GM18867 (cell line): ENCODE data around the gene FAM234A.
"Not testable (repeated sequence)": the region's sequence is repeated elsewhere in the genome, so short reads cannot be mapped to it uniquely, and the experiment has no call there.

ENCODE experiments used
- ATAC-seq: cut with Tn5 transposase; IDR thresholded peaks from one replicate; pipeline ENCODE4 v1.9.1; 2021; ENCODE audit warnings: mild to moderate bottlenecking, moderate library complexity; ENCODE audit not compliant: unreplicated experiment

Gene FAM234A

DNA sequence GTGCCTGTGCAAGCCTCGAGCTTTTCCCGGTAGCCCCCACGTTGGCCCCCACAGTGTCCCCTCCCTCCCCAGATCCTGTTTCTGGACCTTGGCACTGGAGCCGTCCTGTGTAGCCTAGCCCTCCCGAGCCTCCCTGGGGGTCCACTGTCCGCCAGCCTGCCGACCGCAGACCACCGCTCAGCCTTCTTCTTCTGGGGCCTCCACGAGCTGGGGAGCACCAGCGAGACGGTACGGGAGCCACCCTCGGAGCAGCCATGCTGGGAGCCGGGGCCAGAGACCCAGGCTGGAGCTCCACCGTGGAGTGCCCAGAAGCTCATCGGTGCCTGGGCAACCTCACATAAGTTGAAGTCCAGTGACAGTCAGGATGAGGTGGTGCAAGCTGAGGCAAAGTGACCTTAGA, 29.3 kb downstream of the FAM234A start:
- no peak for ATAC-seq

DNA sequence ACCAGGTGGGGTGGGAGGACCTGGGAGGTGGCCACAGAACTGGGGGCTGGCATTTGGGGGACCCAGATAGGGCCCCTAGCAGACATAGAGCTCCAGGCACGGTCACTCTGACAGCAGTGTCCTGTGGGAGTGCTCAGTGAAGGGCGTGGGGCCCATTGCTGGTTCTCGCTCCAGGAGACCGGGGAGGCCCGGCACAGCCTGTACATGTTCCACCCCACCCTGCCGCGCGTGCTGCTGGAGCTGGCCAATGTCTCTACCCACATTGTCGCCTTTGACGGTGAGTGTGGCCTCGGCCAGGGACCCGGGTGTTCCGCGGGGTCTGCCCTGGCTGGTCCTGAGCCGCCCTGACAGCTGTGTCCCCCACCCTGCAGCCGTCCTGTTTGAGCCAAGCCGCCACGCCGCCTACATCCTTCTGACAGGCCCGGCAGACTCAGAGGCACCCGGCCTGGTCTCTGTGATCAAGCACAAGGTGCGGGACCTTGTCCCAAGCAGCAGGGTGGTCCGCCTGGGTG, 29.9 kb downstream of the FAM234A start:
- no peak for ATAC-seq

DNA sequence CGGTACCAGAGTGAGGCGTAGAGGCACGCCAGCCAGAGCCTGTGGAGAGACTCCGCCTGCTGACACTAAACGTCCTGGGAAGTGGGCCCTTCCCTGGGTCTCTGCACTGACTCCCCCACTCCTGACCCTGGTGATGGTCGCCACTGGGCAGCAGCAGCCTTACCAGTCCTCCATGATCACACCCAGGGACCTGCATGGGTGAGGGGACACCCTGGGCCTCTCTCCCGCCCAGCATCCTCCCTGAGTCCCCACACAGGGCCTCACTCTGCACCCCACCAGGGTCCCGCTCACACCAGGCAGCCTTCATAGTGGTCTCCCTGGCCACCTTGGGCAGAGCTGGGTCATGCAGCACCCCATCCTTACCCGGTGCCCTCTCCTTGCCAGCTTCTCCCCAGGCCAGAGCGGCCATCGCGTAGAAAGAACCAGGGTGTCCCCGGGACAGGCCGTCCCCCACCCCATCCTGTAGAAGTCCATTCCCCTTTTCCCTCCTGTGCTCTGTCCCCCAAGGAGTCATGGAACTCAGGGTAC, 30.4 kb downstream of the FAM234A start:
- ATAC-seq: no peak

DNA sequence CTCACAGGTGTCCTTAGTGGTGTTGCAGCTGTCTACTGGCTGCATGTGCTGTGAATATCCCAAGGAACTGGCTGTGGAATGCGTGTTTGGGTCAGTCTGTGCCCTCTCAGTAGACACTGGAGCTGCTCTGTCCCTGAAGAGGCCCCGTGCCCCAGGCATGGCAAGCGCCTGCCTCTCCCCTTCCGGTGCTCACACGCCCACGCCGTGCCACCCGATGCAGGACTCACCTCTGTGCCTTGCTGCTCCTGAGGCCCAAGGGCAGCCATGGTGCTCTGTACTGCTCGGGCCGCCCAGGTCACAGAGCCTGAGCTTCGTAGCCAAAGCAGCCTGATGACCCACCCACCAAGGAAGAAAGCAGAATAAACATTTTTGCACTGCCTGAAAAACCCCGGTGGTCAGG, 31.1 kb downstream of the FAM234A start:
- ATAC-seq: no peak

DNA sequence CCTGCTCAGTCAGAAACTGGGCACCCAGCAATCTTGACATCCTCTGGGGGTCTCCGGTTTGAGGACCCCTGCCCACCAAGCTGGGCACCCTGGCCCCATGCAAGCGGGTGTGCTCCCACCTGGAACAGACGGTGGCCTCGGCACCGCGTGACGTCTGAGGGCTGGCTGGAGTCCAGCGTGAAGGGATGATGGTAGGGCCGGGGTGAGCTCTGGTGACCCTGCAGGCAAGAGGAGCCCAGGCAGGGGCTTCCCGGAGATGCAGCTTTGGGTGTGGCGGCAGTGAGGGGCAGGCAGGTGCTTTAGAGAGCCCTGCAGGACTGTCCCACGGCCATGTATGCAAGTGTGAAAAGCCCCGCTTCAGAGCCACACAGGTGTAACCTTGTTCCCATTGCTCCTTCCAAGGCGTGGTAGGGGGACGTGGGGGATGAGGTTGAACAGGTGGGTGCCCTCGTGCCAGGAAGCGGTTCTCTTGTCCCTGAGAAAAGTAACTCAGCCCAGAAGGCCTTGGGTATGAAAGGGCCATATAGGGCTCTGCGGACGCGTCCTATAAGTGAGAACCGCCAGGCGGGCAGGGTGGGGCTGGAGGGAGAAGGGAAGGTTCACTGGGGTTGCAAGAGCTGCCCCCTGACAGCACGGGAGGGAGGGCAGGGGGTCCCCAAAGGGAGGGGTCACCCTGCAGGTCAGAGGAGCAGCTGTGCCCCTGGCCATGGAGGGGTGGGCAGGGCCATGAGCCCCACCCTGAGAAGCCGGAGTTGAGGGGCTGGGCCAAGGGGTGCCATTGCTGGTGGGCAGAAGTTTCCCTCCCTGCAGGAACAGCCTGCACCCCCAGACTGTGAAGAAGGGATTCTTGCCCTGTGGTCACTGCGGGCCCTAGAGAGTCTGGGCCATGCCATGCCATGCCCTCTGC, 31.9 kb downstream of the FAM234A start:
- no peak for ATAC-seq

DNA sequence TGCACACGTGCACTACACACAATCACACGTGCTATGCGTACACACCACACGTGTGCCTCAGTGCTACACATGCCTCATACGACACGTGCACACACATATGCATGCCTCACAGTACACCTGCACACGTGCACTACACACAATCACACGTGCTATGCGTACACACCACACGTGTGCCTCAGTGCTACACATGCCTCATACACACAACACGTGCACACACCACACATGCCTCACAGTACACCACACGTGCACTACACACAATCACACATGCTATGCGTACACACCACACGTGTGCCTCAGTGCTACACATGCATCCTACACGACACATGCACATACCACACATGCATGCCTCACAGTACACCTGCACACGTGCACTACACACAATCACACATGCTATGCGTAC, 32.9 kb downstream of the FAM234A start:
- ATAC-seq: not testable (repeated sequence)

DNA sequence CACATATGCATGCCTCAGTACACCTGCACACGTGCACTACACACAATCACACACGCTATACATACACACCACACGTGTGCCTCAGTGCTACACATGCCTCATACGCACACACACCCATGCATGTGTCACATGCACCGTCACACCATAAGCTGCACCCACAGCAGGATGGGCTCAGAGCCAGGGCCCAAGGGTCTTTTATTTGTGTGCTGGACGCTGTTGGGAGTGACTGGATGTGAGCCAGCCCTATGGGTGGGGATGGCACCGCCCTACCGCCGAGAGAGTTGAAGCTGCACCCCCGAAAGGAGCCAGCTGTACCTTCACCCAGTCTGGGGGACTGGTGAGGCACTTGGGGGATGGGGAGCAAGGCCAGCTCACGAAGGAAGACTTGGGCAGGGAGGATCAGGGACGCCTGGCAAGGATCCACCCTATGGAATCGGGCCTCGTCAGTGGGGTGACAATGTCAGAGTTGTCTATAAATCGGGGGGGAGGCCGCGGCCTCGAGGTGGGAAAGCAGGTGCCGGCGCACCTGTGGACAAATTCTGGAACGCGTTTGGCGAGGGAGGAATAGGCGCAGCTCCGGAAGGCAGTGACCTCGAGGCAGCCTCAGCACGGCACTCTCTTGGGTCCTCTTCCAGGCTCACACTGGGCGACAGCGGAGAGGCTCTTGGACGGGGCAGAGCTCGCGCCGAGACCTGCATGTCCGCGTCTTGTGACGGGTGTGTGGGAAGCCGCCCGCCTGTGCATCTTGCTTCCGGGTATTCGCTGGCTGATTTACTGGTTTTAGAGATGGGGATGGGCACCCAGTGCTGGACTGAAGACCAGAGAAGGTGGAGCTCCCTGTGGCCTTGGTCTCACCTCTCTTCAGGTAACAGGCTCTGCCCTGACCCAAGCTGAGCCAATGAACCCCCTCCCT, 33.8 kb downstream of the FAM234A start:
- no peak for ATAC-seq

DNA sequence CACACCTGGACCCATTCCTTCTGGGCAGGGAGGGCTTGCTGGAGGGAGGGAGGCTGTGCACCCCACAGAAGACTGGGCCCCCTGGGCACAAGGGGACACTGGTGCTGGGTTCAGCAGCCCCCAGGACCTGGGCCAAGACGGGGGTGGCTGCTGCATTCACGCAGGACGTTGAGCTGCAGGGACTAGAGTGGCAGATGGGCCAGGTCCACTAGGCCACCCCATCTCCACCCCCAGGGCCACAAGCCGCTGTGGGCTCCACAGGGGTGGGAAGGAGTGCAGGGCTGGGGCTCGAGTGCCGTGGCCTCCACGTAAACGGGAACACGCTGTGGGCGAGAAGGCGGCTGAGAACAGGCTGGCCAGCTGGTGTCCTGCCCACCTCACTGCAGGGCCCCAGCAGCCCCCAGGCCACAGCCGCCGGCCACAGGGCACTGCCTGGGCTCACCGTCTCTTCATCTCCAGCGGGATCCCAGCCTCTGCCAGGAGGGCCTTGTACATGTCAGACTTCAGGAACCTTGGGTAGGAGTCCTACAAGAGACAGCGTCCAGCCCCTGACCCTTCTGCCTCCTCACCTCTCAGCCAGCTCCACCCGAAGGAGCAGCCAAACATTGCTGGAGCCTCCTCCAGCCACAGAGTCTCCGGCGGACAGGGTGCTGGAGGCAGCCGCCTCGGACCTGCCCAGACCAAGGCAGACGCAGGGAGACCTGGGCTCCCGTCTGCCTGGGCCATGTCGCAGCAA, 34.6 kb downstream of the FAM234A start:
- no peak for ATAC-seq

DNA sequence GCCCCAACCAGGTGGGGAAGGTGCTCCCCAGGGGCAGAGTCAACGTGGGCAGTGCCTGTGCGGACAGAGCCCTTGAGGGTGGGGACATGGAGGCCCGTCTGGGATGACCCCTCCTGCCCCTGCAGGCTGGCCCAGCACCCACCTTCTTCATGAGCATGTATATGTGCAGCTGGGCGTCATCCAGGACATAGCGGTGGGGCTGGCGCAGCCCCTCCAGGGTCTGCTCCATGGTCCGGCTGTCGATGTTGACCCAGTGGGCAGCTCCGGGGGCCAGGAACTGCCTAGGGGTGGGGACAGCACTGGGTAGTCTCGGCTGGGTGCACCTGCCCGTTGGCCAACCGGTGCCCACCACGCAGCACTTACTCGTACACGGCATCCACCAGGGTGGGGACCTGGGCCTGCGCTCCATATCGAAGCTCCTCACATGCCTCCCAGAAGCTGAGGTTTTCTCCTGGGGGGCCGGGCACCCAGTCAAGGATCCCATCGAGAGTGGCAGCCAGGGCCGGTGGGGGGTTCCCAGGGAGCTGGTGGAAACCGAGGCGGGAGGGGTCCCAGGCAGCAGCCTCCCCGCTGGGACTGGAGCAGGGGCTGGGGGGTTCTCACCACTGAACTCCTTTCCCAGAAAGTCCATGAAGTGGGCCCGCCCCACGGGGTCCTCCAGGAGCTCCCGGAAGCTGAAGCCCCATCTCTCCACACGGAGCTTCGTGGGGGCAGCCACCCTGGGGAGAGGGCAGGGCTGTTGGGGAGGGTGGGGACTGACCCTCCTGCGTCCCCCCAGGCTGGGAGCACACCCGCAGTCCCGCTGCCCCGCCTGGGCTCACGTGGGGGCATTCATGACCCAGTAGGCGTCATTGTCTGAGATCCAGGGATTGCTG, 36.0 kb downstream of the FAM234A start:
- ATAC-seq: no peak

DNA sequence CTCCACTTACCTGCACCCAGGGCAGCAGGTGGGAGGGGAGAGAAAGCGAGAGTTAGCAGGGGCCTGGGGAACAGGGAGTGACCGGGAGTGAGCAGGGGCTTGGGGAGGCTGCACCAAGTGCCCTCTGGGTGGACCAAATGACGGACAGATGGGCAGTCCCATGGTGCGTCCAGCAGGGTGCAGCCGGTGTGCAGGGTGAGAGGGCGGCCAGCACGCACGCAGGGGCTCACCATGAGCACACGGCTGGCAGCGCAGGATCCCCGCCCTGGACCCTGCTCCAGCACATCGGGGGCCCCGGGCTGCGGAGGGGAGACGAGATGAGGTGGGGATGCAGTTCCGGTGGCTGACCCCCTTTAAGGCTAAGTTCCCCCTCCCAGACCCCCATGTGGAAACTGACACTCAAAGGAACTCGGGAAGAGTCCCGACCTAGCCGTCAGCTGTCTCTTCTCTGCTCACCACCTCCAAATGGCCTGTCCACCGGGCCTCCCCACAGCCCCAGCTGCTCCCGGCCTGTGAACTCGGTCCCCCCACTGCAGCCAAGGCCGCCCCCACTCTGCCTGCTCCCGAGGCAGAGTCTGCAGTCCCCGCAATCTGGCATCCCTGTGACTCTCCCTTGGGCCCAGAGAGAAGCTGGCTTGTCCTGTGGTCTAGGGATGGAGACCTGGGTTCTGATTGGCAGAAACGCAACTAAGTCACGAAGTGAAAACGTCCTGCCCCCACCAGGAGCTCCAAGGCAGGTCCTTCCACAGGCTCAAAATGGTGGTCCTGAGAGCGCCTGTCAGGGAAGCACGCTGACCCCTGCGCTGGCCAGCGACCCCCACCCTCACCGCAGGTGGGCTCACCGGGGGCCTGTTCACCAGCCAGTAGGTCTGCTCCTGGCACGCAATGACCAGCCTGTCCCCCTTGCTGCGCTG, 38.3 kb downstream of the FAM234A start:
- no peak for ATAC-seq

DNA sequence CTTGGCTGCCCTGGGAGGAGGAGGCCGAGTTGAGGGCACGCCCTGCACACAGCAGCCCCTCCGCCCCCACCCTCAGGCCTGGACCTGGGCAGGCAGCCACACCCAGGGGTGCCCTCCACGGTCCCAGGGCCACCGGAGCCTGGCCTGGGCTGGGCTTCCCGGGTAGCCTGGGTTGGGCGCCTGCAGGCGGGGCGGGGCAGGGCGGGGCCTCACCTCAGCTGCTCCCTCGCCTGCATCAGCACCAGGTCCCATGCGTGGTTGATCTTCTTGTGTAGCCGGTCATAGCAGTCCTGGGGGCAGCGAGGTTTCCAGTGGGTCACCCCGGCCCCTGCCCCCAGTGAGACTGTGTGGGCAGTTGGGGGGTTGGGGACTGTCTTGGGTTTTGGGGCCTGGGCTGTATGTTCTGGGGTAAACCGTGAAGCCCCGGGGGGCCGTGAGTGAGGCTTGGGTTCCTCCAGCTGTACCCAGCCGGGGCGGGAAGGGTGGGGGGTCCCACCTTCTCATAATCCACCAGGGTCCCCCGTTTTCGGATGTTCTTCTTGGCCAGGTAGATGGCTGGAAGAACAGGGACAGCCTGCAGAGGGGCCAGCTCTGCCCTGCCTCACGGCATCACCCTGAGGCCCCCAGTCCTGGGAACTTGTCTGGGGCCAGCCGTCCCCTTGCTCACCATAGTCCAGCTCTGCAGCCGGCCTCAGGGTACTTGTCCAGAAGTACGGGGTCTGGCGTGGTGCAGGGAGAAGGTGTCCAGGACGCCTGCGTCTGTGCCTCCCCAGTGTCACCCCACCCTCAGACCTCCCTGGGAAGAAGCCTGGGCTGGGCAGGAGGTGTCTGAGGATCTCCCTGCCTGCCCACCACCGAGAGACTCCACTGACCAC, 39.2 kb downstream of the FAM234A start:
- no peak for ATAC-seq

DNA sequence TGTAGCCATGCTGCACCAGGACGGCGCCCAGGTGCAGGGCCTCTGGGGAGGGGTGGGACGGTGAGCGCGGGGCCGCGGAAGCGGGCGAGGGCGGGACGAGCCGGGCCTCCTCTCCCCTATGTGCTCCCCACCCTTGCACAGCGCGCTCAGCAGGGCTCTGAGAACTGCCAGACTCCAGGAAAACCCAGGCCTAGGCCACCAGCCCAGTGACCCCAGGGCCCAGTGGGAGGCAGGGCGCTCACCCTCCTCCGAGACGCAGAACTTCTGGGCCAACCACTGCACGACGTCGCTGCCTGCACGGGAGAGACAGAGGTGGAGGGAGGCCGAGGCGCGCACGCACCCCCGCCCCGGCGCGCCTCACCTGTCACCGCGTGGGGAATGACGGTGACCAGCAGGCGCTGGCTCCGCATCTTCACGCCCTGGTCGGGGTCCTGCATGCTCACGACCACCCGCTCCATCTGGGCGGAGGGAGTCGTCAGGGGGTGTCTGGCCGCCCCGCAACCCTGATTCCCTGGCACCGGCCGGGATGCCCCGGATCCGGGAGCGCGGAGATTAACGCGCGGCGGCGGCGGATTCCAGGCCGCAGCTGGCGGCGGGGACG, 40.5 kb downstream of the FAM234A start:
- ATAC-seq: no peak

DNA sequence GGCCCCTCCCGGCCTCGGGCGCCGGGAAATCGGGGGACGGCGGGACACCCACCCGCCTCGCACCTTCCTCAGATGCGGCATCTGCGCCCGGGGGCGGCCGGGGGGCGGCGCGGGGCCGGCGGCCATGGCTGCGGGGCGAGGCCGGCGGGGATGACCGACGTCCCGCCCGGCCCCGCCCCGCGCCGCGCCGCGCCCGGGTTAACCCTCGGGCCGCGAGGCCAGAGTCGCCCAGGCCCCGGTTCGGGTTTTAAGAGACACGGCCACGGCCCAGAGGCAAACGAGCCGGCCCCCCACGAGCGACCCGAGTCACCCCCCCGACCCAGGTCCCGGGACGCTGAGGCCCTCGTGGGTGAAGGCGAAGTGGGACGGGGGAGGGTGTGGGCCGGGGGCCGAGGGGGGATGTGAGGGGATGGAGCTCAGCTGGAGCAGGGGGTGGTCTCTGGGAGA, 41.2 kb downstream of the FAM234A start, which contains the start of gene RGS11:
Gene RGS11 (minus strand): TSS at position 159 of the 447 bp plus-strand sequence. CDS start 33 bp downstream, at position 126.
- ATAC-seq: no peak

DNA sequence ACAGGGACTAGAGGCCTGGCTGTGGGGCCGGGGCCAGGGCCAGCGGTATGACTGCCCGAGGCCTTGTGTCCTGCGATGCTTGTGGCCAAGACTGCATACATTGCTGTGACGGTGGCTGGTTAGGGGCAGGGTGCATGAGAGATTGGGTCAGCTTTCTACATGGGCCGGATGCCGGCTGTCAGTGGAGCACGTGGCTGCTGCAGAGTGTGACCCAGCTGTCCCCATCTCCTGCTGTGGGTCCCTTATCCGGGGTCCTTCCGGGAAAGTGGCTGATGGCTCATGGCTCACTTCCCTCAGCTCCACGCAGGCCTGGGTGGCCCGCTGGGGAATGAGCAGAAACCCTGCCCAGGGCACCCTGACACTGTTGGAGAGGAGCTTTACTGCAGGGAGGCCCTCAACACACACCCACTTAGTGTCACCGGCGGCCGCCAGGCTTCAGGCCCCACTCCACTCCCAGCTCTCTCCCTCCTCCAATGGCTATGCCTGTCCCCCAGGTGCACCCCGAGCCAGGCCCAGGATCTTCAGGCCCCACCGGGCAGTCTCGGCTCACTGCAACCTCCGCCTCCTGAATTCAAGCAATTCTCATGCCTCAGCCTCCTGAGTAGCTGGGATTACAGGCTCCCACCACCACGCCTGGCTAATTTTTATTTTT, 41.9 kb downstream of the FAM234A start:
- no peak for ATAC-seq

DNA sequence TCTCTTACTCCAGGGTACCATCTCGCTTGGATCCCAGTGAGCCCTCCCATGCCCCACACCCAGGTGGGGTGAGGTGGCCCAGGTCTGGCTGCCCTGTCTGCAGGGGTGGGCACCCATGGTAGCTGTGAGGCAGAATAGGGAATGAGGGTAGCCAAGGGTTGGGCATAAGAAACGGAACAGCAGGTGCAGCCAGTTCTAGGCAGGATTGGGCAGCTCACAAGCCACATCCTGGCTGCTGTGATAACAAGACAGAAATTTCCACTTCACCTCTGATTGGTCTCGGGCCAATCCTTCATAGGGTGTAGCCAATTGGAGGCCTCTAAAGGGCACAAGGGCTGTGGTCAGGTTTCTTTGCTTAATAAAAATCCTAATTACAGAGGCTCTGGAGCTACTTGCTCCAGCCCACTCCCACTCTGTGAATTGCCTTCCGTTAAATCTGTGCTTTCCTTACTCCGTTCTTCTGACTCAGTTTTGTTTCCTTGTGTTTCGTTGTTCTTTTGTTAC, 44.3 kb downstream of the FAM234A start:
- no peak for ATAC-seq

DNA sequence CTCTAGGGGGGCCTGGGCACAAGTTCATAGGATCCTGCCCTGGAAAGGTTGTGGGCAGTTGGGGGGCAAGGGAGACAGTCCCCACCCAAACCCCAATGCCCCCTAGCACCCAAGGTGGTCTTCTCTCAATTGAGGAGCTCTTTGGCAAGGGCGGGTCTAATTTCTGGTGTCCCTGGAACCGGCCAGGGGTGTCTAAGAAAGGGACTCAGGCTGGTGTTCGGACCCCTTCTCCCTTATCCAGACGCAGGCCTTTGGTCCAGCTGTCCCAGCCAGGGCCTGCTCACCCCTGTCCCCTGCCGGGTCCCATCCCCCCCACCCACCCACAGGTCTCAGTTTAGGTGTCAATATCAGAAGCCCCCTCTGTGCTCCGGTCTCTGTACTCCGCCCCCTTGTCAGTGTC, 44.9 kb downstream of the FAM234A start:
- ATAC-seq: no peak
